Measurements from ENCODE around the gene PRR18.

The PRR18 gene

DNA sequence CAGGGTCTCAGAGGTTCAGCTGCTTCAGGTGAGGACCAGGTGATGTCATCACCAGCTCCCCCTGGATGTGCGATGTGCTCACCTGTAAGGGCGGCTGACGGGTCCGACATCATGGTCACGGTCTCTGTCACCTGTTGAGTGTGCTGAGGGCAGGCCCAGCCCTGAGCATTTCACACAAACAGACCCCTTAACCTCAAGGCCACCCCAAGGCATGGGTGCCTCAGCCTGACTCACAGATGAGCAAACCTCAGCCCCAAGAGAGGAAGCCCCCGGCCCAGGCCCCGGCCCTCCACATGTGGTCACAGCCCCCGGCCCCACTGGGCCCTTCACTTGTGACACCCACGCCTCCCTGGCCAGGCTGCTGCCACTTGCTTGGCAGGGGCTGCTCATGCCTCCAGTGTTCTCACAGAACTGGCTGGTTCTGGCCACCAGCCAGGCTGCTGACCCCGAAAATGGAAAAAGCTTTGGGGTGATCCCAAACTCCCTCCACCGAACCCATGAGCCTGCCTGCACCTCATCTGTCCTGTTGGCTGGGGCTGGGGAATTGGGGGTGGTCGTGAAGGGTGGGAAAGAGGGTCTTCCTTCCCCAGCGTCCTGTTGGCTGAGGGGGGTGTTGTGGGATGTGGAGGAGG, 33.3 kb downstream of the PRR18 start:
- DNase-seq (ENCODE audit: low spot score): no peak

- no peak for DNase-seq (ENCODE audit: low spot score)
Measured at GRCh38 chr6:166274163-166274562, 34.0 kb downstream of the PRR18 start.

- DNase-seq (ENCODE audit: low spot score): no peak
Measured at GRCh38 chr6:166271376-166271765, 36.8 kb downstream of the PRR18 start.

DNA sequence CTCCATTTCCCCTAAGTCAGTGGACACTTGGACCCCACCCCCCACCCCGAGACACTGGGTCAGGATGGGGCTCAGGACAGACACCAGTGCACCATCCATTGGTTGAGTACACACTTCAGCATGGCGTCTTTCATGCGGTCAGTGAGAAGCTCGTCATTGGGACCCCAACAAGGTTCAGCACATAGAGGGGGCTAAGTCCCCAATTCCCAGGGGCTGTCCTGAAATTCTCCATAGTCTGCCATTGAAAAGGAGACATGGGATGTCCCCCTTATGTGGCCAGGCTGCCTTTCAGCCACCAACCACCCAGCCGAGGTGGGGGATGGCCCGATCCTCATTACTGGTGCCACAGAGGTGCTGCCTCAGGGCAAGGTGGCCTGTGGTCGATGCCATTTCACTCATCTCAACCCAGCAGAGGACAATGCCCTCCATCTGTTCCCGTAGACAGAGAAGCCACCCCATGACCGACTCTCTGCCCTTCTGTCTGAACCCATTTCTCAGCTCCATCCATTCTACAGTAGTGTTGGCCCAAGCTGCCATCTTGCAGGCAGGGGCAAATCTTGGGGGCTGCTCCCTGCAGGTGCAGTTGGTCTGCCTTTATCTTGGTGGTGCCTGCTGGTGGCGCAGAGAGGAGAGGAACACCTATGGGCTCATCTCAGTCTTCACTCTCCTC, 37.4 kb downstream of the PRR18 start:
- DNase-seq (ENCODE audit: low spot score): no peak

- no peak for DNase-seq (ENCODE audit: low spot score)
Measured at GRCh38 chr6:166269301-166270039, 38.7 kb downstream of the PRR18 start.

DNA sequence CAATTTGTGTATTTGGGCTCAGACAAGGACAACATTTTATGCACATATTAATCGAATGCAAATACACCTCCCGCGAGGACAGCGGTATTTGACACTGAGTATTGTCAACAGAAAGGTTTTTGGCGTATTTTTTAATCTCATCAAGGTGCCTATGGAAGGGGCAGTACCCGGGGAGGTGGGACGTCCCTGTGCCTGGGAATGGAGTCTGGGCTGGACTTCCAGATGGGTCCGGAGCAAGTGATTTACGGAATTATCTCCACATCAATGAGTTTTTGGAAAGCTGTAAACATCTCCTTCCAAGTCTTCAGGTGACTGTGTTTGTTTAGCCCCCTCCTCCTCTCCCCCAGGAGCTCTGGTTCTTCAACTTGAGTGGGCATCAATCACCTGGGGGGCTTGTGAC, 39.8 kb downstream of the PRR18 start:
- DNase-seq (ENCODE audit: low spot score): no peak

- DNase-seq (ENCODE audit: low spot score): no peak
Measured at GRCh38 chr6:166267526-166267925, 40.7 kb downstream of the PRR18 start.

DNA sequence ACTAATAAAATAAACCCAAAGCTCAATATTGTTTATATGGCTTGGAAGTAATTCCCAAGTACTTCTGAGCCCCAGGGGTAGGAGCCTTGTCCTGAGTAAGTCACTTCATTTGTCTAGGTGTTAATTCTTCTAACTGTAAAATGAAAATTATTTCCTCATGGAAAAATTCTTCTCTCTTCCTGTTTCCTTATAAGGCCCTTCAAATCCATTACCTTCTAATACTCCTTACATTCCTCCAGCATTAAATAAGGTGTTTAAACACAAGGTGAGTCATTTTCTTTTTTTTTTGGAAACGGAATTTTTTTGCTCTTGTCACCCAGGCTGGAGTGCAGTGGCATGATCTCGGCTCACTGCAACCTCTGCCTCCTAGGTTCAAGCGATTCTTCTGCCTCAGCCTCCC, 41.9 kb downstream of the PRR18 start:
- DNase-seq (ENCODE audit: low spot score): no peak

DNA sequence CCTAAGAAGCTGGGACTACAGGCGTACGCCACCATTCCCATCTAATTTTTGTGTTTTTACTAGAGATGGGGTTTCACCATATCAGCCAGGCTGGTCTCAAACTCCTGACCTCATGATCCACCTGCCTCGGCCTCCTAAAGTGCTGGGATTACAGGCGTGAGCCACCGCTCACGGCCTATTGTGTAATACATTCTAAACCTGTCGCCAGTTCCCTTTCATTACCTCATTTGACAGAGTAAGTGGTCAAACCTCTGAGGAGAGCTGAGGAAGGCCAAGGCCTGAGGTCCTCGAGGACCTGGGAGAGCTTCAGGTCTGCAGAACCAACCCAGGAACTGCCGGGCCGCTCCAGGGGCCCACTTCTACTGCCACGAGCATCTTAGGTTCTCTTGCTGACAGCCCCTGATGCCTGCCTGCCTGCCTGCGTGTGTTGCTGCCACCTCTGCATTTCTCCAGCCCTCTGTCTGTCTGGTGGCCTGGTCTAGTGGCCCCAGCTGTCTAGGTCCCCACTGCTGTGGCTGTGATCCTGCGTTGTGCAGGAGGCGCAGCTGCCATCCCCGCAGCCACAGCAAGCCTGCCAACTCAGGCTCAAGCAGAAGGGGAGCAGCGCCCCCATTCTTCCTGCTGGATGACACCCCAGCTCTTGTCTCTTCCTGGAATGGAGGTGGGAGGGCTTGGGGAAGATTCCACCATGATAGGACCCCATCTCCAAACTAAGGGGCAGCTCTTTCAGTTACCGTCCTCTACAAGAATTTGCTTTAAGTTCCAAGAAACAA, 45.3 kb downstream of the PRR18 start:
- DNase-seq (ENCODE audit: low spot score): no peak

DNA sequence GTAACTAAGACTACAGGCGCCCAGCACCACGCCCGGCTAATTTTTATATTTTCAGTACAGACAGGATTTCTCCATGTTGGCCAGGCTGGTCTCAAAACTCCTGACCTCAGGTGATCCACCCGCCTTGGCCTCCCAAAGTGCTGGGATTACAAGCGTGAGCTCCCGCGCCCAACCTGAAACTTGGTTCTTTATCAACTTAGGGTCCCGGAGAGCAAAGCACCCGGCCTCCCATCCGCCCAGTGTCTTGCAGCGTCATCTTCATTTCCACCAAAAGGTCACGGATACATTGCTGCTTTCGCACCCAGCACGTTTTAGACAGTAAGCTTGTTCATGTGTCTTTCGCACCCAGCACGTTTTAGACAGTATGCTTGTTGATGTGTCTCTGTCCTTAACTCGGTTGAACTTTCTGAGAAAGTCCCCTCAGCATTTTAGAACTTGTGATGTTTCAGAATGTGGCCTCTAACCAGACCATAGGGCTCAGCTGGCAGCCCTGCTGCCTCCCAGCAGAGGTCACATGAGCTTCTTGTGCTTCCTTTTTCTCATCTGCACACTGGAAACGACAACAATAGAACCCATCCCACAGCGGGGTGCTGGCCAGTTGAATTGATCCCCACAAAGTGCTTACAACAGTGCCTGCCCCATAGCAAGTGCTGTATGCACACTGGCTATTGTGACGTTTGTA, 48.8 kb downstream of the PRR18 start:
- DNase-seq (ENCODE audit: low spot score): no peak

DNA sequence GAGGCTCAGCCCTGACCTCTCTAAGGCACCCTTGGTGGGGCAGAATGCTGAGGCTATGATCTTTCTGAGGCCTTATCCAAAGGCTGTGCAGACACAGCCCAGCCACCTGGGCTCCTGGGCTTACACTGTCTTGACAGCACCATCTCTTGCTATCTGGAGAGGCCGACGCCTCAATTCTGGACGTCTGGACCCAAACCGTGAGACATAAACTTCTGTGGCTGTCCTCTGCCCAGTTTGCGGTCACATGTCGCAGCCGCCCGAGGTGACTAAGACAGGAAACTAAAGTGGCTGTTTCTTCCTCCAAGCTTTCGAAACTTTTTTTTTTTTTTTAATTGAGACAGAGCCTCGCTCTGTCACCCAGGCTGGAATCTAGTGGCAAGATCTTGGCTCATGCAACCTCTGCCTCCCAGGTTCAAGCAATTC, 49.3 kb downstream of the PRR18 start:
- no peak for DNase-seq (ENCODE audit: low spot score)

DNA sequence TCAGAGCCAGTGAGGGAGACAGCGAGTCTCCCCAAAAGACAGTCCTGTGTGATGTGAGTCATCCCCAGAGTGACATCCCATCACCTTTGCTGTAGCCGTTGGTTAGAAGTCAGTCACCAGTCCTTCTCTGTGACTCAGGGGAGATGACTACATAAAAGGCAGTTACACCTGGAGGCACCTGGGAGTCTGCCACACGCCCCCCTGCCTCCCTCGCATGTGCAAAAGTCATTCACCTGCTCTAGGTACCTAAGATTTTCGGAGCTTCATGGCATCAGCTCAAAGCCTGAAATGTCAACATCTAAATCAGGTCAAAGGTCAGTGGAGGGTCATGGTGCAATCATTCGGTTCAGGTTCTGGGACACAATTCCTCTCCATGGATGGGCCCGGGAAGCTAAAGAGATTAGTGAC, 50.3 kb downstream of the PRR18 start:
- no peak for DNase-seq (ENCODE audit: low spot score)

All from GM03348 (cell line).